K562 (cell line): ENCODE data around the gene GPR4. TPM values are rescaled to one million over a fixed set of nuclear protein-coding genes. Genes with fewer than 3 reads are reported as not detected.

Experiments
- DDX20 ChIP-seq: fragments of 450-650 bp; IDR thresholded peaks from 2 replicates; pipeline ENCODE4 v1.6.1; 2016; ENCODE audit warnings: missing genetic modification characterization, low read depth, mild to moderate bottlenecking, missing compliant biosample characterization, moderate library complexity
- HDAC8 ChIP-seq: fragments of 450-650 bp; IDR thresholded peaks from 2 replicates; pipeline ENCODE4 v1.6.1; 2016; ENCODE audit warnings: mild to moderate bottlenecking, missing genetic modification characterization, moderate library complexity, missing compliant biosample characterization
- NR3C1 ChIP-seq: sonication (generic); formaldehyde crosslinking; IDR thresholded peaks from 2 replicates; pipeline ENCODE4 v1.8.1; 2022; ENCODE audit warnings: missing genetic modification reagents
- PPARD ChIP-seq: fragments of 250-450 bp; sonication (Bioruptor Pico); IDR thresholded peaks from 2 replicates; pipeline ENCODE4 v1.8.0; 2022; ENCODE audit warnings: inconsistent platforms, mild to moderate bottlenecking, moderate library complexity
- RBM15 ChIP-seq: fragments of 200-400 bp; formaldehyde crosslinking; IDR thresholded peaks from 2 replicates; pipeline ENCODE4 v1.6.1; 2018; ENCODE audit warnings: mild to moderate bottlenecking, low read length, moderate library complexity; ENCODE audit not compliant: insufficient read depth
- RCOR1 ChIP-seq, 2 experiments: IDR thresholded peaks; 2 replicates each; pipeline ENCODE4 v1.6.1; 2012; ENCODE audit warnings: low read depth in 2 of 2, low read length in 2 of 2, borderline replicate concordance in 1 of 2, improper control_type of control experiment in 1 of 2
- ZNF232 ChIP-seq: sonication (generic); formaldehyde crosslinking; IDR thresholded peaks from 2 replicates; pipeline ENCODE4 v1.8.0; 2022; ENCODE audit warnings: mild to moderate bottlenecking, missing genetic modification reagents
- ZNF589 ChIP-seq: fragments of 200-800 bp; sonication (Bioruptor generic); IDR thresholded peaks from 2 replicates; pipeline ENCODE4 v1.6.1; 2016; ENCODE audit warnings: low read depth, missing genetic modification characterization, missing compliant biosample characterization
- polyA plus RNA-seq, 8 experiments: library from polyadenylated mRNA; depleted of rRNA in 4 of 8; stranded (reverse) in 5 of 8; unstranded in 3 of 8; fragments of >200 nt; fragmentation: Nextera tagmentation in 2 of 8; fragmentation: Illumina TruSeq in 1 of 8; extraction: Ambion mirVana in 2 of 8; extraction: Trizol in 1 of 8; gene quantifications; 2 replicates each; pipeline versions ENCODE4 v1.2.1 to v1.2.3, GENCODE V29; 2011 to 2014; ENCODE audit warnings: inconsistent platforms in 1 of 8, missing spikeins in 1 of 8
- total RNA-seq, 7 experiments: library from RNA; depleted of rRNA in 6 of 7; stranded (reverse); fragments of >200 nt in 6 of 7; fragmentation: Illumina TruSeq in 2 of 7; extraction: Trizol in 2 of 7; gene quantifications; 2 replicates each; pipeline versions ENCODE4 v1.2.1 to v1.2.3, GENCODE V29; 2011 to 2021; ENCODE audit warnings: low replicate concordance in 1 of 7
- TF ChIP-seq, protein P1 (sequence below): fragments of 450-650 bp; conservative IDR thresholded peaks from 2 replicates; pipeline ENCODE4 v1.6.1; 2016; ENCODE audit warnings: missing genetic modification characterization, low read depth, mild to moderate bottlenecking, missing compliant biosample characterization, moderate library complexity
- TF ChIP-seq, protein P2 (sequence below): fragments of 250-450 bp; sonication (Bioruptor Pico); IDR thresholded peaks from 2 replicates; pipeline ENCODE4 v1.4.0; 2020; ENCODE audit warnings: mild to moderate bottlenecking, moderate library complexity
- TF ChIP-seq, protein P3 (sequence below): conservative IDR thresholded peaks from 2 replicates; pipeline ENCODE4 v1.6.1; 2011; ENCODE audit warnings: low read depth, mild to moderate bottlenecking, low read length; ENCODE audit not compliant: control insufficient read depth
- TF ChIP-seq, protein P4 (sequence below): sonication (generic); formaldehyde crosslinking; IDR thresholded peaks from 2 replicates; pipeline ENCODE4 v1.8.1; 2022; ENCODE audit warnings: missing genetic modification reagents

Gene GPR4
- total and polyA plus RNA-seq, 9 of the 15 experiments (the other 6 are each of a cell fraction or from before 2014, with no cell fraction given), result 0.03 to 0.09 (median 0.04) TPM; not detected in 5

DNA sequence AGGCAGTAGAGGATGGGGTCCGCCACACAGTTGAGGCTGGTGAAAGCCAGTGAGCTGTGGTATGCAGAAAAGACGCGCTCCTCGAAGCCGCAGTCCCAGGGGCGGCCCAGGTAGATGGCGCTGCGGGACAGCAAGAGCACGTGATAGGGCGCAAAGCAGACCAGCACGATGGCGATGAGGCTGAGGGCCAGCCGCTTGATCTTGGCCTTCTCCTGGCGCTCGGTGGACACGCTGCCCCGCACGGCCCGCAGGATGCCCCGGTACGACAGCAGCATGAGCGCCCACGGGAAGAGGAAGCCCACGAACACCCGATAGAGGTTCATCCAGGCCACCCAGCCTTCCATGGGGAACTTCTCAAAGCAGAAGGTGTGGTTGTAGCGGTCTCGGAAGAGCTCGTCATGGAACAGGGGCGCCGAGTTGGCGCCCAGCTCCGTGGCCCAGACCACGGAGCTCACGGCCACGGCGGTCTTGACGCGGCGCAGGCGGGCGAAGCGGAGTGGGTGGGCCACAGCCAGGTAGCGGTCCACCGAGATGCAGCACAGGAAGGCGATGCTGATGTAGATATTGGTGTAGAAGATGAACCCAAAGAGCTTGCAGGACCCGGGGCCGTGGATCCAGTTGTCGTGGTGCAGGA, 10.9 kb downstream of the GPR4 start (continued):
- TF ChIP-seq PPARD (no peak), RCOR1 (IDR thresholded peaks at IDR 0.05; ENCODE audit: borderline replicate concordance in 1 of 2, low read depth in 2 of 2, low read length in 2 of 2) (peak in 1 of 2 experiments; percentile 69; a peak in 2 of 4 replicates), DDX20 (no peak), HDAC8 (tag) (peak; percentile 70; the same call in 1 of the 2 replicates), RBM15 (no peak), ZNF232 (CRISPR knock-in tag) (no peak), NR3C1 (CRISPR knock-in tag) (no peak), ZNF589 (CRISPR knock-in tag) (no peak)
- TF ChIP-seq, protein P1, sequence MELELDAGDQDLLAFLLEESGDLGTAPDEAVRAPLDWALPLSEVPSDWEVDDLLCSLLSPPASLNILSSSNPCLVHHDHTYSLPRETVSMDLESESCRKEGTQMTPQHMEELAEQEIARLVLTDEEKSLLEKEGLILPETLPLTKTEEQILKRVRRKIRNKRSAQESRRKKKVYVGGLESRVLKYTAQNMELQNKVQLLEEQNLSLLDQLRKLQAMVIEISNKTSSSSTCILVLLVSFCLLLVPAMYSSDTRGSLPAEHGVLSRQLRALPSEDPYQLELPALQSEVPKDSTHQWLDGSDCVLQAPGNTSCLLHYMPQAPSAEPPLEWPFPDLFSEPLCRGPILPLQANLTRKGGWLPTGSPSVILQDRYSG, result no peak
- TF ChIP-seq, protein P2, sequence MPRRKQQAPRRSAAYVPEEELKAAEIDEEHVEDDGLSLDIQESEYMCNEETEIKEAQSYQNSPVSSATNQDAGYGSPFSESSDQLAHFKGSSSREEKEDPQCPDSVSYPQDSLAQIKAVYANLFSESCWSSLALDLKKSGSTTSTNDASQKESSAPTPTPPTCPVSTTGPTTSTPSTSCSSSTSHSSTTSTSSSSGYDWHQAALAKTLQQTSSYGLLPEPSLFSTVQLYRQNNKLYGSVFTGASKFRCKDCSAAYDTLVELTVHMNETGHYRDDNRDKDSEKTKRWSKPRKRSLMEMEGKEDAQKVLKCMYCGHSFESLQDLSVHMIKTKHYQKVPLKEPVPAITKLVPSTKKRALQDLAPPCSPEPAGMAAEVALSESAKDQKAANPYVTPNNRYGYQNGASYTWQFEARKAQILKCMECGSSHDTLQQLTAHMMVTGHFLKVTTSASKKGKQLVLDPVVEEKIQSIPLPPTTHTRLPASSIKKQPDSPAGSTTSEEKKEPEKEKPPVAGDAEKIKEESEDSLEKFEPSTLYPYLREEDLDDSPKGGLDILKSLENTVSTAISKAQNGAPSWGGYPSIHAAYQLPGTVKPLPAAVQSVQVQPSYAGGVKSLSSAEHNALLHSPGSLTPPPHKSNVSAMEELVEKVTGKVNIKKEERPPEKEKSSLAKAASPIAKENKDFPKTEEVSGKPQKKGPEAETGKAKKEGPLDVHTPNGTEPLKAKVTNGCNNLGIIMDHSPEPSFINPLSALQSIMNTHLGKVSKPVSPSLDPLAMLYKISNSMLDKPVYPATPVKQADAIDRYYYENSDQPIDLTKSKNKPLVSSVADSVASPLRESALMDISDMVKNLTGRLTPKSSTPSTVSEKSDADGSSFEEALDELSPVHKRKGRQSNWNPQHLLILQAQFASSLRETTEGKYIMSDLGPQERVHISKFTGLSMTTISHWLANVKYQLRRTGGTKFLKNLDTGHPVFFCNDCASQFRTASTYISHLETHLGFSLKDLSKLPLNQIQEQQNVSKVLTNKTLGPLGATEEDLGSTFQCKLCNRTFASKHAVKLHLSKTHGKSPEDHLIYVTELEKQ (CRISPR knock-in tag), result no peak
- TF ChIP-seq, protein P3, sequence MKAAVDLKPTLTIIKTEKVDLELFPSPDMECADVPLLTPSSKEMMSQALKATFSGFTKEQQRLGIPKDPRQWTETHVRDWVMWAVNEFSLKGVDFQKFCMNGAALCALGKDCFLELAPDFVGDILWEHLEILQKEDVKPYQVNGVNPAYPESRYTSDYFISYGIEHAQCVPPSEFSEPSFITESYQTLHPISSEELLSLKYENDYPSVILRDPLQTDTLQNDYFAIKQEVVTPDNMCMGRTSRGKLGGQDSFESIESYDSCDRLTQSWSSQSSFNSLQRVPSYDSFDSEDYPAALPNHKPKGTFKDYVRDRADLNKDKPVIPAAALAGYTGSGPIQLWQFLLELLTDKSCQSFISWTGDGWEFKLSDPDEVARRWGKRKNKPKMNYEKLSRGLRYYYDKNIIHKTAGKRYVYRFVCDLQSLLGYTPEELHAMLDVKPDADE, result no peak
- TF ChIP-seq, protein P4, sequence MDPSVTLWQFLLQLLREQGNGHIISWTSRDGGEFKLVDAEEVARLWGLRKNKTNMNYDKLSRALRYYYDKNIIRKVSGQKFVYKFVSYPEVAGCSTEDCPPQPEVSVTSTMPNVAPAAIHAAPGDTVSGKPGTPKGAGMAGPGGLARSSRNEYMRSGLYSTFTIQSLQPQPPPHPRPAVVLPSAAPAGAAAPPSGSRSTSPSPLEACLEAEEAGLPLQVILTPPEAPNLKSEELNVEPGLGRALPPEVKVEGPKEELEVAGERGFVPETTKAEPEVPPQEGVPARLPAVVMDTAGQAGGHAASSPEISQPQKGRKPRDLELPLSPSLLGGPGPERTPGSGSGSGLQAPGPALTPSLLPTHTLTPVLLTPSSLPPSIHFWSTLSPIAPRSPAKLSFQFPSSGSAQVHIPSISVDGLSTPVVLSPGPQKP (CRISPR knock-in tag), result no peak
